KMS-11 (cell line): ENCODE results near the gene RASA3.

Experiments
- H2AFZ ChIP-seq: fragments of 200-600 bp; sonication (generic); 2 replicates; pipeline ENCODE4 v1.6.1; 2016; ENCODE audit warnings: antibody characterized with exemption, mixed run types, low read depth
- H3K27ac ChIP-seq: fragments of 200-600 bp; sonication (generic); 2 replicates; pipeline ENCODE4 v1.6.1; 2016; ENCODE audit warnings: mild to moderate bottlenecking, mixed run types
- H3K27me3 ChIP-seq: fragments of 200-600 bp; sonication (generic); 2 replicates; pipeline ENCODE4 v1.6.1; 2017; ENCODE audit warnings: mild to moderate bottlenecking, low read depth, mixed run types, moderate library complexity; ENCODE audit not compliant: insufficient read depth
- H3K36me3 ChIP-seq: fragments of 200-600 bp; sonication (generic); 2 replicates; pipeline ENCODE4 v1.6.1; 2017; ENCODE audit warnings: mild to moderate bottlenecking, mixed run types; ENCODE audit not compliant: insufficient read depth
- H3K4me1 ChIP-seq: fragments of 200-600 bp; sonication (generic); 2 replicates; pipeline ENCODE4 v1.6.1; 2016; ENCODE audit warnings: mild to moderate bottlenecking, low read depth, mixed run types; ENCODE audit not compliant: poor library complexity, severe bottlenecking
- H3K4me2 ChIP-seq: fragments of 200-600 bp; sonication (generic); 2 replicates; pipeline ENCODE4 v1.7.0; 2016; ENCODE audit warnings: mild to moderate bottlenecking, mixed run types
- H3K4me3 ChIP-seq: fragments of 200-600 bp; sonication (generic); IDR thresholded peaks from 2 replicates; pipeline ENCODE4 v1.6.1; 2017; ENCODE audit warnings: low read depth, low read length, mixed read lengths; ENCODE audit not compliant: insufficient read depth
- H3K79me2 ChIP-seq: fragments of 200-600 bp; sonication (generic); 2 replicates; pipeline ENCODE4 v1.6.1; 2016; ENCODE audit warnings: low read depth, mixed run types; ENCODE audit not compliant: insufficient read depth
- H3K9ac ChIP-seq: fragments of 200-600 bp; sonication (generic); 2 replicates; pipeline ENCODE4 v1.6.1; 2016; ENCODE audit warnings: mild to moderate bottlenecking, mixed run types
- H4K20me1 ChIP-seq: fragments of 200-600 bp; sonication (generic); 2 replicates; pipeline ENCODE4 v1.6.1; 2016; ENCODE audit warnings: mild to moderate bottlenecking, mixed run types; ENCODE audit not compliant: insufficient read depth
- TF ChIP-seq, protein P1 (sequence below): fragments of 200-600 bp; sonication (generic); conservative IDR thresholded peaks from 2 replicates; pipeline ENCODE4 v1.6.1; 2017; ENCODE audit warnings: low read depth, mild to moderate bottlenecking, antibody characterized with exemption, low read length, moderate library complexity, mixed read lengths

The RASA3 gene

DNA sequence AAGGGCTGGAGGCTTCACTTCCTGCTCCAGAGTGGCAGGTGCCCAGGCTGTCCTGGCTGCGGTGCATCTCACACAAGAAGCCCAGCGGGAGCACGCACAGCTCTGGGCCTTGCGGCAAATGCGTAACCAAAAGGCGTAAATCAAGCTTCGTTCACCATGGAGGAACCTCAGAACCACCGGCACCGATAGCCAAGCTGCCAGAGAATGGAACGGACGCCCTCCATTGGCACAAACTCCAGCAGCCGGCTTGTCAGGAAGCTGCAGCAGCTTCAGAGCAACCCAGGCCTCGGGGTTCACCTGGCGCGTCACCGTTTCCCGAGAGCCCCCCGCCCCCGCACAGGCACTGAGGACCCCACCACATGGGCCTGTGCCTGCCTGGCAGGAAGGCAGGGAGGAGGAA, 76.7 kb downstream of the RASA3 start:
- Histone ChIP-seq H3K27ac (no peak overlapping the region), H2AFZ (no peak overlapping the region), H3K27me3 (no peaks in the 10 kb centered on the region), H3K4me1 (no peaks in the 10 kb centered on the region), H4K20me1 (no peaks in the 10 kb centered on the region), H3K4me3 (no peak overlapping the region), H3K79me2 (no peaks in the 10 kb centered on the region), H3K9ac (no peak overlapping the region), H3K4me2 (no peak overlapping the region), H3K36me3 (no peaks in the 10 kb centered on the region)
- TF ChIP-seq, protein P1, sequence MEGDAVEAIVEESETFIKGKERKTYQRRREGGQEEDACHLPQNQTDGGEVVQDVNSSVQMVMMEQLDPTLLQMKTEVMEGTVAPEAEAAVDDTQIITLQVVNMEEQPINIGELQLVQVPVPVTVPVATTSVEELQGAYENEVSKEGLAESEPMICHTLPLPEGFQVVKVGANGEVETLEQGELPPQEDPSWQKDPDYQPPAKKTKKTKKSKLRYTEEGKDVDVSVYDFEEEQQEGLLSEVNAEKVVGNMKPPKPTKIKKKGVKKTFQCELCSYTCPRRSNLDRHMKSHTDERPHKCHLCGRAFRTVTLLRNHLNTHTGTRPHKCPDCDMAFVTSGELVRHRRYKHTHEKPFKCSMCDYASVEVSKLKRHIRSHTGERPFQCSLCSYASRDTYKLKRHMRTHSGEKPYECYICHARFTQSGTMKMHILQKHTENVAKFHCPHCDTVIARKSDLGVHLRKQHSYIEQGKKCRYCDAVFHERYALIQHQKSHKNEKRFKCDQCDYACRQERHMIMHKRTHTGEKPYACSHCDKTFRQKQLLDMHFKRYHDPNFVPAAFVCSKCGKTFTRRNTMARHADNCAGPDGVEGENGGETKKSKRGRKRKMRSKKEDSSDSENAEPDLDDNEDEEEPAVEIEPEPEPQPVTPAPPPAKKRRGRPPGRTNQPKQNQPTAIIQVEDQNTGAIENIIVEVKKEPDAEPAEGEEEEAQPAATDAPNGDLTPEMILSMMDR = no peak

DNA sequence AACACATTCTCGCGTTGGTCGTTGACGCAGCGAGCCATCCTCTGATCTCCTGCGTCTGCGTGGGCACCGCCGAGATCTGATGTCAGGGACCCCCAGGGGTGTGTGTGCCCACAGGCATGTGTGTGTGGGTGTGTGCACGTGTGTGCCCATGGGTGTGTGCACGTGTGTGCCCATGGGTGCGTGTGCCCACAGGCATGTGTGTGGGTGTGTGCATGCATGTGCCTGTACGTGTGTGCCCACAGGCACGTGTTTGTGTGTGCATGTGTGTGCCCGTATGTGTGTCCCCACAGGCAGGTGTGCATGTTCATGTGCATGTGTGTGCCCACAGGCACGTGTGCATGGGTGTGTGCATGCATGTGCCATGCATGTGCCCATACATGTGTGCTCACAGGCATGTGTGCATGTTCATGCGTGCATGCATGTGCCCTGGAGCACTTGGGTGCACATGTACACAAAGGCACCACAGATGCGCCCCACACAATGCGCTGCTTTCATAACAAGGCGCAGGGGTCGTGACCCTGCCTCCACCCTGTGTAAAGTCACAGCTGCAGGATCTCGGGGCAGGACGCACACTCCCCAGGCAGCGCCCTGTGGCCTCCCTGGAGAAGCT, 77.5 kb downstream of the RASA3 start:
- no peaks in the 10 kb centered on the region for H3K79me2 ChIP-seq
- no peak overlapping the region for H3K9ac ChIP-seq
- H3K27ac ChIP-seq = no peak overlapping the region
- no peaks in the 10 kb centered on the region for H4K20me1 ChIP-seq
- H3K4me2 ChIP-seq = no peak overlapping the region
- H2AFZ ChIP-seq = no peak overlapping the region
- no peak overlapping the region for H3K4me3 ChIP-seq
- H3K27me3 ChIP-seq = no peaks in the 10 kb centered on the region
- no peaks in the 10 kb centered on the region for H3K36me3 ChIP-seq
- TF ChIP-seq, protein P1 = no peak
- H3K4me1 ChIP-seq = no peaks in the 10 kb centered on the region

DNA sequence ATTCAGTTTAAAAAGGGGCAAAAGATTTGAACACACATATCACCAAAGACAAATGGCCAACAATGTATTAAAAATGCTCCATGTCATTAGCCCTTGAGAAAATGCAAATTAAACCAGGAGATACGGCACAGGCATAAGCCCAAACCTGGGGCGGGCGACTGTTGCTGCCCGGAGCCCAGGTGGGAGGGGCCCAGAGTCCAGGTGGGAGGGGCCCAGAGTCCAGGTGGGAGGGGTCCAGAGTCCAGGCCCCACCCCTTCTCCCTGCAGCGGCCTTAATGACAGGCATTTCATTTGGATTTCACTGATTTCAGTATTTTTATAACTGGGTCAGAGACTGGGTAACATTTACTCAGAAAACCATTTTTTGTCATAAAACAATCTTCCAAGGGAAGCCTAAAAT, 78.2 kb downstream of the RASA3 start:
- TF ChIP-seq, protein P1 = no peak
- H3K27me3 ChIP-seq = no peaks in the 10 kb centered on the region

DNA sequence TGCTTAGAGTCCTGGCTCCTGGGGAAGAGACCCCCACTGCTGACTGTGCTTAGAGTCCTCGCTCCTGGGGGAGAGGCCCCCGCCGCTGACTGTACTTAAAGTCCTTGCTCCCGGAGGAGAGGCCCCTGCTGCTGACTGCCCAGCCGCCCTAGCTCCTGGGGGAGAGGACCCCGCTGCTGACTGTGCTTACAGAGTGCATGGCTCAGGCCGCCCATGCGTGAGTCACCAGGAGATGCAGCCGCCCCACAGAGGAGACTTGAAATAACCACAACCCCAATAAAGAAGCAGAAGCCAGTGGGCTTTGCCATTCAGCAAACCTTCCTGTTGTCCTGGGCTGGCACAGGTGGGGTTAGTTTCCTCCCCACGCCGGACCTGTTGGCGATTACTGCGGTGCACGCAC, 79.4 kb downstream of the RASA3 start:
- H3K36me3 ChIP-seq = no peaks in the 10 kb centered on the region

More for the DNA sequence above, 78.2 kb downstream of the RASA3 start:
- Histone ChIP-seq H3K4me3 (no peak overlapping the region), H3K36me3 (no peaks in the 10 kb centered on the region), H3K27ac (no peak overlapping the region), H4K20me1 (no peaks in the 10 kb centered on the region), H3K4me2 (no peak overlapping the region), H3K79me2 (no peaks in the 10 kb centered on the region), H3K9ac (no peak overlapping the region), H2AFZ (no peak overlapping the region), H3K4me1 (no peaks in the 10 kb centered on the region)

More for the DNA sequence above, 79.4 kb downstream of the RASA3 start:
- H3K27ac ChIP-seq = no peak overlapping the region
- no peaks in the 10 kb centered on the region for H3K79me2 ChIP-seq
- H3K4me3 ChIP-seq = no peak overlapping the region
- no peaks in the 10 kb centered on the region for H4K20me1 ChIP-seq
- no peak overlapping the region for H2AFZ ChIP-seq
- no peaks in the 10 kb centered on the region for H3K4me1 ChIP-seq
- no peak overlapping the region for H3K4me2 ChIP-seq
- no peak overlapping the region for H3K9ac ChIP-seq
- TF ChIP-seq, protein P1 = no peak
- no peaks in the 10 kb centered on the region for H3K27me3 ChIP-seq
